NB4 (cell line): ENCODE results near the gene EMX1.

Source experiments
- CTCF ChIP-seq: IDR thresholded peaks from one replicate; pipeline ENCODE4 v1.5.1; 2012; ENCODE audit warnings: low read depth, low read length
- MAX ChIP-seq: IDR thresholded peaks from 2 replicates; pipeline ENCODE4 v1.6.1; 2011; ENCODE audit warnings: low read depth, low read length
- MYC ChIP-seq: IDR thresholded peaks from 2 replicates; pipeline ENCODE4 v1.6.1; 2011; ENCODE audit warnings: low read depth, low read length
- POLR2A ChIP-seq: IDR thresholded peaks from 2 replicates; pipeline ENCODE4 v1.6.1; 2011; ENCODE audit warnings: mild to moderate bottlenecking; ENCODE audit not compliant: insufficient read length; ENCODE audit errors: extremely low read depth

GRCh38 chr2:72969706-72970105 lies 52.4 kb downstream of the EMX1 start:
- TF ChIP-seq POLR2A = no peak
- no peak for TF ChIP-seq CTCF
- TF ChIP-seq MAX = no peak
- TF ChIP-seq MYC = no peak
